NOMO-1 (cell line): ENCODE results near the gene DAB1.

Source experiments
- DNase-seq, 2 experiments: peaks; one replicate each; lab custom pipeline; 2025; ENCODE audit not compliant: unreplicated experiment in 2 of 2; lab: John Stamatoyannopoulos, UW

Gene DAB1

DNA sequence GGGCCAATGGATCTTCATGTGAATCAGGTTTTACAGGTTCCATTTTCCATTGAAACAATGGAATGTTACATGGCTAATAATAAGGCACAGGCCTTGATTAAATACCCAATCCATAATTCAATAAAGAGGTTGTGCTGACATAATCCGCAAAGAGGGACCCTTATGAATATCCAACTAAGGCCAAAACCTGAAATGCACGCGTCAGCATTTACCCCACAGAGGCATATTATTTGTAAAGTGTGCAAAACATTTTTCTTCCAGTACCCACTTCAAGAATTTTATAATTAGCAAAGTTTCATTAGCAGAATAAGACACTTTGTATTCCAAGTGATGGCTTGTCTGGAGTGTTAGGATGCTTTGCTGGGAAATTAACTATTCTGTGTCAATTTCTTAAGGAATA is 237.4 kb downstream of the DAB1 start:
- DNase-seq: no peak

DNA sequence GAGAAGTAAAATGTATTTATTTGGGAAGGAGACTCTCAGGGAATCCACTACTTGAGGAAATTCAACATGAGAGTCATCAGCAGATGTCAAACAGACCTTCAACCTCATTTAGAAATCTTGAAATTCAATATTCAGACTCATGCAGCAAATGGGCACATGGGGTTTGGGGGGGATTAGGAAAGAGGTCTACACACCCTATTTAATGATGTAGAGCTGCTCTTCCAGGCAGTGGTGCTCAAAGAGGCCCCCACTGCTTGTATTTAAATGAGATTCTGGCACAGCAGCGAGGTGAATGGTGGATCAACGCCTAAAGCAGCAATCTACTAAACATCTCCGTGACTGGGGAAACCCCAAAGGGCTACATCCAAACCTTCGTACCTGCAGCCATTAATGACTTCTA is 244.9 kb downstream of the DAB1 start:
- DNase-seq: no peak

DNA sequence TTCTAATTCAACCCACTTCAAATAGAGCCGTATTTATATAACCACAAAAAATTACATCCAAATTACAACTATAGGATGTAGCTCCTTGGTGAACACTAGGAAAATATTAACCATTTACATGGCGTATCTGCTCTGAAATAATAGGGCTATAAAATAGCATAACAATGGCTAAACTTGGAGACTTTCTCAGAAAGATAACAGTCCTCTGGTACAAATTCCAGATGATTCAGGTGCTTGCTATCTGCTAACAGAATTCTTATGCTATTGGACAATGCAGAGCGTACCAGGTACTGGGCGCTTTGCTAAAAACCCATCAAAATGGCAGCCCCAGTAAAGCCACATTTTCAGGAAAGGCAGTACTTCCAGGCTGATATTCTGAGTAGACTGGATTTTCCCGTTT is 248.4 kb downstream of the DAB1 start:
- no peak for DNase-seq

DNA sequence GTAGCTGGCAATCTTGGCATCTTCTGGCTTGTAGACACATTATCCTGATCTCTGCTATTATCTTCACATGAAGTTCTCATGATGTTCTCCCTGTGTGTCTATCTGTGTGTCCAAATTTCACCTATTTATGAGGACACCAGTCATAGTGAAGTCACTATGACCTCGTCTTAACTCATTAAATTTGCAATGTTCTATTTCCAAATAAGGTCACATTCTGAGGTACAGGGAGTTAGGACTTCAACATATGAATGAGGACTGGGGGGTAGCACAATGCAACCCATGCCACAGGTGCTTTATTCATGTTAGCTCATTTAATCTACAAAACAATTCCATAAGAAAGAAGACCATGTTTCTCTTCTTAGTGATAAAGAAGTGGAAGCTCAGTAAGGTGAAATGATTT is 251.8 kb downstream of the DAB1 start:
- DNase-seq: no peak

DNA sequence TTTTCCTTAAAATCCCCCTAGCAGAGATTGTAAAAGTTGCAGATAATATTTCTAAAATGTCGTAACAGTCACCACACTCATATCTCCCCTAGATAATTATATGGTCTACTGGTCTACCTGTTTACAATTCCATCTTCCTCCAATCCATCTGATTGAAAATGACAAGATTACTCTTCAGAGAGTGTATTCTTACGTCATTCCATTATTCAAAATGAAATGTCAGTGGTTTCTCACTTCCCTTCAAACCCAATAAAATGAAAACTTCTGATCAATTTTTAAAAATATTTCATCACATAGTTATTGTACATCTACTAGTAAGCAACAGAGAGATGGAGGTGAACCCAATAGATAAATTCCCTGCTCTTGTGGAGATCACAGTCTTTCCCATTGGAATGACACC is 255.9 kb downstream of the DAB1 start:
- DNase-seq: no peak

DNA sequence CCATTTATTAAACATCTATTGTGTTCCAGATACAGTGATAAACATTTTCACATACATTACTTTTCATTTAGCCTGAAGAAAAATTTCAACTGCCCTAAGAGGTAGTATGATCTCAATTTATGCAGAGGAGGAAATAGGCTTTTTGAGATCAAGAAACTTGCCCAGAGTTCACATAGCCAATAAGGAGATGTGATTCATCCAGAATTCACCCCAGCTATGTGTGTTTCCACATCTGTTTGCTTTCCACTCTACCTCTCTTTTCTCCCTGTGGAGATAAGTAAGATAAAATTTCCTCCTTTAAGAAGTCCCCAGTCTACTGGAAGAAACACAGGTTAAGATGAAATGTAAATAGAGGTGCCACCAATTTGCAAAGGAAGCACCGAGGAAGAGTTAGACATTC is 258.3 kb downstream of the DAB1 start:
- DNase-seq: no peak

DNA sequence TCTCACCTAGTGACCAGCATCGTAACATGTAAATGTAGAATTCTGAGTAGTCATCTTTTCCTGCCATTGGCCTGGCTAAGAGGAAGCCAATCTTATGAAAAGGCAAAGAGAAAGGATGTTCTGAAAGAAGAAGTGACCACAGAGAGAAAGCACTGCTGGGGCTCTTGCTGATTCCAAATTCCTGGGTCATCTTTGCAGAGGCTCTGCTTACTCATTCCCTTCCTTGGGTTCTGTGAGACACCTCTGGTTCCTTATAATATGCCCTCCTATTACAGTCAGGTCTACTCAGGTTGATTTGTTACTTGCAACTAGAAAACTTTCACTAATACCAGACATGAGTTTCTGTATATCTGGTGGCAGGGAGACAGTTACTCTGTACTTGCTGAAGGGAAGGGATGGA is 259.3 kb downstream of the DAB1 start:
- no peak for DNase-seq

DNA sequence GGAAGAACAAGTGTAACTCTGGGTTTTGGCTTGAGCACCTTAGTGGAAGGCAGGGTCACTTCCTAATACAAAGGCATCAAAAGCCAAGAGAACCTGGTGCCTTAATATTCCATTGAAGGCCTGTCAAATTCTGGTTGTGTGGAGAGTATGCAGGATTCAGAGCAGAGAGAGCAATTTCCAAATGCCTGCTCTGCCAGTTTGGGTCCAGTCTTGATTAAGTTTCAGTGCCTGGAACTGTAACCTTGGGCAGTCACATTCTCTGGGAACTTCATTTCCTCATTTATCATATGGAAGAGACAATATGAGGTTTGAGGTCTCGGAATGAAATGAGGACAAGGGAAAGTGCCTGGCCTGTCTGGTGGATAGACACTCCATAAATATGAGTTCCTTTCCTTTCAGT is 260.1 kb downstream of the DAB1 start:
- no peak for DNase-seq

DNA sequence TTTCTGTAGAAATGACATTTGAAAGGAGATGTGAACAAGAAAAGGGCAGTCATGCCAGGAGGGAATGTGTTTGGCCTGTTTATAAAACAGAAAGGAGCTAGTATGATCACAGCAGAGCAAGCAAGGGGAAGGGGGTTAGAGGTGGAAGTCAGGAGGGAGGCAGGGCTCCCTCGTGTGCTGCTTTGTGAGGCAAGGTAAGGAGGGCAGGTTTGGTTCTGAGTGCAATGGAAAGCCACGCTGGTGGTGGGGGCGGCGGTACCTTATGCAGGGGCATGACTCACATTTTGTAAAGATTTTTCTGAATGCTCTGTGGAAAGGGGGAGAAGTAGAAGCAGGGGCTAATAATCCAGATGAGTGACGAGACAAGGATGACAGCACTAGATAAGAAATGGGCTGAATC is 260.5 kb downstream of the DAB1 start:
- DNase-seq: no peak

DNA sequence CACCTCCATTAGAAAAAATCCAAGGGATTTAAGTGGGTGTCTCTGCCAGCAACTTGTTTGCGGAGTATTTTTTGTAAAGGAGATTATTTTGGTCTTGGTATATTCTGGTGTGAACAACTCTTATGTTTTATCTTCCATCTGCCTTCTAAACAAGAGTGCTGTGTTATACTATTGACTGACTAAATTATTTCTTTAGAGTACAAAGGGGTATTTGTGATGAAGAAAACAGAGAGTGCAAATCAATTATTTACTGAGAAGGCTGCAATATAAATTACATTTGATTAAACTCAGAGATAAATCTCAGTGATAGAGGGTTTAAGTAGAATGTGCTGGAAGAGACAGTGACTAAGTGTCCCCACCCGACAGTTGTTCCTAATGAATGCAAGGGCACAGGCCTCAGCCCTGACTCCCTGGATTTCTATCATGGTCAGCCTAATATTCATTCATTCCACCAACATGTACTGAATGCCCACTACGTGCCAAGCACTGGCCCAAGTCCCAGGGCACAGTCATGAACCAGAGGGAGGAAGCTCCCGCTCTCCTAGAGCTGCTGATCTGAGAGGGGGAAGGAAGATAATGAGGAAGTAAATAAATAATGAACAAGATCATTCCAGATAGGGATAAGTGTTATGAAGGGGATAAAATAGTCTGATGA is 261.1 kb downstream of the DAB1 start:
- no peak for DNase-seq

DNA sequence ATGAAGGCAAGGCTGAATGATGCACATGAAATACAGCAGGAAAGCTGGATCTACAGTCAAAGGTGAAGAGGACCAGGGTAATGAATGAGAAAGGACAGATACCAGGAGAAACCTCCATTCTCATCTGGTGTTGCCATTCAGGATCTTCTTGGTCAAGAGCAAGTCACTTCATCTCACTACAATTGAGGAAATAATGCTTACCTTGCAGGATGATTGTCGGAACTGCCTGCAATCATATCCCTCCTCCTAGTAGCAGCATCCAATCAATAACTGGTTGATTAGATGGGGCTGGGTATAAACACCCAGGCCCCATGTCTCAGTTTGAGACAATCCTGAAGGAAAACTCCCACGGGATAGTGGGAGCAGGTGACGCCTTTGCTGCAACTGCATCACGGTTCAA is 263.3 kb downstream of the DAB1 start:
- no peak for DNase-seq

DNA sequence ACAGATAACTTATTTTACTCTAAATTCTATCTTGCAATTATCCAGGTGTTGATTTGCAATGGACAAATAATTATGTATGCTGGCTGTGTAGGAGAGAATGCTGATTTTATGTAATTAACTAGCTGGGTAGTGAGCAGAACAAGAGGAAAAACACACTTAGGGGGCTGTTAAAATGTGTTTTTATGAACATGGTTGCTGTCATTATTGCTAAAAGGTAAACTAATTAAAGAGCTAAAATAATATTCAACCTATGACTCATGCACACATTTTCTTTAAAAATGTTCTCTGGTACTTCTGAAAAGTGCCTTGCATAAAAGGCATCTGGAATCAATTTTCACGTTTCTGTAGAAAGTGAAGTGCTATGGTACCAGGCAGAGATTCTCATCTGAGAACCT is 265.3 kb downstream of the DAB1 start:
- no peak for DNase-seq

DNA sequence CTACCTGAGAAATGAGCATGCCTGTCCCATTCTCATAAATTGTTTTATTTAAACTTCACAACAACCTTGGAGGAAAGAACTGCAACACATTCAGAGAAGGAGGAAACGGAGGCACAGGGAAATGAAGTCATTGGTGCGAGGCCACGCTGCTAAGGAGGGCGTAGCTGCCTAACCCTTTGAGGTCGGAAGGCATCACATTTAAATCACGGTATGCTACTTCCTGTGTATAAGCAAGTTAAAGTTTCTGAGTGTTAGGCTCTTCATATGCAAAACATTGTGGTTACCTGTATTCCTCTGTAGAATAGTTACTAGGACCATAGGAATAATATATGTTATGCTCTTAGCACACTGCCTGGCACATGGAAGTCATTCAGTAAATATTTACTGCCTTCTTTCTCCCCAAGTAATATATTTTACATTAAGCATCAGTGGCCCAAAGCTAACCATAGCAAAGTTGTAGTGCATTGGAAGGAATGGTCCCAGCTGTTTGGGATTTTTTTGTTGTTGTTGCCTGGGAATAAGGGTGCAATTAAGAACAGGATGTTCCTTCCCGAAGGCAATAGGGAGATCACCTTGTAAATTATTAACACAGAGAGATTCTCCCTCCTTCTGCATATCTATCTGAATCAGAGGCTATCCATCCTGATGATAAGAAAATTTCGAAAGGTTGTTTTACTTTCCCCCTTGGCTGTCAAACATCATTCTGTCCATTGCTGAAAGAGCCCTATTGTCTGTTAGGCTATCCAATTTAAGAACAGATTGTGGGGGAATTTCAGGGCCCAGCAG is 265.8 kb downstream of the DAB1 start:
- DNase-seq: no peak

DNA sequence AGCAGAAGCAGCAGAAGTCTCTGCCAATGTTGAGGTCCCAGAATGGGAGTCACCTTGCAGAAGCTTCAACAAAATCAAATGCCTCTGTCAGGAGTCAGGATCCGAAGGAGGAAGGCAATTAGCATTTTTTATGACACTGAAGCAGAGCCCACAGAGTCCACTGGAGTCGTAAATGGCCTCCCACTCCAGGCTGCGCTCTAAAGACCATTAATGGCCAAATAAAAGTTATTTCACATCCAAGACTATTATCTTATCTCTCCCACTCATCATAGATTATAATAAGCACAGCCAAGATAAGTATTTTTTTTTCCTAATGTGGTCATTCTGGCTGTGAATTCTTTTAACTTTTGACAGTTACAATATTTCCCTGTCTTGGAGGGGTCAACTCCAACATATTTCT is 267.0 kb downstream of the DAB1 start:
- no peak for DNase-seq

DNA sequence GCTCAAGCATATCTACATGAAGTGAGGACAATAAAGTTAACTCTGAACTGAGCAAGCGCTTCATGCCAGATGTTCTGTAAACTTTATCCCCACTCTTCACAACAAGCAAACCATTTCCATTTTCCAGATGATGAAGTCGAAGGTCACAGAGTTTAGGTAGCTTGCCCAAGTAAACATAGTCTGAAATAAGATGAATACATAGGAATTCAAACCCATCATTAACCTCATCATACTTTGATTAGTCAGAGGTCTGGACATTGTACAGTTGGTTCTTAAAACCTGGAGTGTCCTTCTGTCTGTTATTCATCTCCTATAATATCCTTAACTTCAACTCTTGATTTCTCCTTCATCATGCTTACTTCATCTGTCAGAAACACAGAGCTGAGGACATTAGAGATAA is 277.8 kb downstream of the DAB1 start:
- no peak for DNase-seq

DNA sequence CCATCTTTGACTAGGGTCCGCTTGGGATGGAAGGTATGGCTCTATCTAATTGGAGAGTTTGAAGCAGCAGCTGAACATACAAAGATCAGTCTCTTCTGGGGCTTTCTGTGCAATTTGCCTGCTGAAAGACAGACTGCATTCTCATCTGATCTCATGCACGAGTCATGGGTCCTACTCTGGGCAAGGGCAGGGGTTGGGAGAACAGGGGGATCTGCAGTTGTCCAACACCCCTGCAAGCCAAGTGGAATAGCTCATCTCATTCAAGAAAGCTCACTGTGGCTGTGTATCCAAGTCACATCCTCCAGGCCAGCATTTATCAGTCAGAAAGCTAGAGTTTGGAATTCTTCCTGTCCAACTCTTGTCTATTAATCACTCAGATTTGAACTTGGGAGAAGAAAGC is 280.9 kb downstream of the DAB1 start:
- DNase-seq: no peak

DNA sequence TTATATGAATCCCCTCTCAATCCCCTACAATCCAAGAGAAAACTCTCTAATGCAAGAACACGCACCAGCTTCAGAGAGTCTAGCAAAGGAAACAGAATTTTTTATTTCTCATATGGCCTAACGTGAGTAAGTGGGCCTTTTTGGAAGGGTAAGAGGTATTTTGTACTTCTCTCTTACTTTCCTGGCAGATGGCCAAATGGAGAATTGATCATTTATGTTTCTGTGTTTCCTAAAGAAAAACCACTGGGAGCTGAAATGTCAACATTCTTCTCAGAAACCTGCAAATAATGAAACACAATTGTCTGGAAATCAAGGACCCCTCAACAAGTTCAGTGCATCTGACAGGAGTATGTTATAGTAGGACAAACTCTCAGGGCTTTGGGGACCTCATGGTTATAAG is 281.7 kb downstream of the DAB1 start:
- no peak for DNase-seq

DNA sequence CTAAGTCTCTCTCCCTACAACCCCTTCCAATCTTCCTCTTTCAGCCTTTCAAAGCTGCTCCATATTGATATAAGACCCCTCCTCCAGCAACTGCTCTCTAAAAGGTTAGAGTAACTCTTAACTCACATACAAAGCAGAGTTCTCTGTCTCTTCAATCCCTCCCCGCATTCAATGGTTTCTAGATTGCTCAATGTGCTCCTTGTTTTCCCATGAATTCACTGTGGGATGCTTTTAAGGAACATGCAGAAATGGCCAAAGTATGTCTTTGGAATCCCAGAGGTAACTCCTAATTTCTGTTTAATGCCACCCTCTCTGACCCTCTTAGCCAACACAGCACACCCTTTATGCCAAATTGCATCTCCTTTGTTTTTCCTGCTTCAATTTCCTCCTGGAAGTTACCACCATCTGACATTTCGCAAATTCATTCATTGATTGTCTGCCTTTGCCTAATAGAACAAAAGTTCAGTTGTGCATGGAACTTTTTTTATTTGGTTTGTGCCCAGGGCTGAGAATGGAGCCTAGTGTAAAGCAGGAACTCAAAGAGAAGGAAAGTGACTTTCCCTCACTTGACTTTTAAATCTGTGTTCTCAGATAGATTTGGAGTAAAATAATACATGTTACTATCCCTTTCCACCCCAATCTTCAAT is 285.3 kb downstream of the DAB1 start:
- DNase-seq: no peak

DNA sequence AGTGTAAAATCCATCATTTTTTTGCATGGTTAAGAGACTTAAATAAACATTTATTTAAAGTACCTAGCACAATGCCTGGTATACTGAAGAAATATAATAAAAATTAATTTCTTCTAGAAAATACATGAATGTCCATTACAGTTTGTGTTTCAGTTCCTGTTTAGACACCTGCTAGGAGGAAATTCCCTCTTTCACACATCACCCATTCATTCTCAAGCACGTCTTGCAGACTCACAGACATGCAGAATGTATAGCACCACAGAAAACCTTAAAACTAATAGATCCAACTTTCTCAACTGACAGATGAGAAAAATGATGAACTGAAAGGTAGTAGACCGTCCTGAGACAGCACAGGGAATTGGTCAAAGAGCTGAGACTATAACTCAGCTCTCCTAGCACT is 285.9 kb downstream of the DAB1 start:
- no peak for DNase-seq

DNA sequence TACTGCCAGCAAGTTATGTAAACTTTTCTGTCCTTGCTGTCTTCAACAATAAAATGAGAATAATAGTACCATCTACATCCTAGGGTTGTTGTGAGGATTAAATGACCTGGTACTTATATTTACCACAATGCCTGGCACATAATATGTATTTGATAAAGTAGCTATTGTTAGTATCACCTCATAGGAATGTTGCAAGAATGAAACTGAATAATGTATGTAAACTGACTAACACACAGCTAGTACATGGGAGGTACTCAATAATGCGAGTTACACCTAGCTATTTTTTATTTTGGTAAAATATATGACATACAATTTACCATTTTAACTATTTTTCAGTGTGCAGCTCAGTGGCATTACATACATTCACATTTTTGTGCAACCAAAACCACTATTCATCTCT is 289.1 kb downstream of the DAB1 start:
- DNase-seq: no peak

DNA sequence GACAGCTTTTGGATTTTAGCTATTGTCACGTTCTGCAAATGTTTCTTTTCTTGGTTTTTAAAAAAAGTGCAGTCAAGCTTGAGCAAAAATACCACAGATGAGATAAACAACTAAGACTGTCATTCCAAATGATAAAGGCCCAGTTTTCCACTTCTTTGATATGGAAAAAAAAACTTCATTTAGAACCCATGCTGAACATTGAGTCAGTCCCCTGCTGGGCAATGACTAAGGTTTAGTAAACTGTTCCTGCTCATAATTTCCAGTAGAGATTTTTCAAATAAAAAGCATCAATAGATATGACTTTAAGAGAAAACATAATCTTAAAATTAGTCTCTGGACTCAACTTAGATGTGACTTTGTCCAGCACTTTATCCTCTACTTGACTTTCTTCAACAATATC is 290.2 kb downstream of the DAB1 start:
- DNase-seq: no peak

DNA sequence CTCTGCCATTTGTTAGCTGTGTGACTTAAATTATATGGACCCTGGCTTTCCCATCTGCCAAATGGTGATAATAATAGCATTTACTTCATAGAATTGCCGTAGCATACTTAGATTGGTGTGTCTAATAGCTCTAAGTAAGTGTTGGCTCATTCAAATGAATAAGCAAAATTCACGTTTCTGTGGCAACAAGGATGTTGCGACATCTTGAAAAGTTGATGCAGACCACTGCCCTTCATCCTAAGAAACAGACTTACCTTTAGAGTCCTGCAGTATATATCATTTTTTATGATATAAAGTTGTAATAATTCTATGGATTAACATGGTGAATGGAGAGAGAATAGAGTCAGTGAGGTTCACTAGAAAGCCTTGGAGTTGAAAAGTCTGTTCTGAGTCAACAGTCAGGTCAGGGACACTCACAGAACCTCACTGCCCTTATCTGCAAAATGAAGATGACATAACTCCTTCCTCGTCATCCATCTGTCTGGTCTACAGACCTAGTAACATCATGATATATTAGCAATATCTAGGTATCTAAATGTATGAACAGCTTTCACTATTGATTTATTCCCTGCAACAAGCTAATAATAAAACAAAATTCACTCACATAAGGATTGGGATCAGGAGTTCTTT is 290.8 kb downstream of the DAB1 start:
- DNase-seq: no peak
